SU-DHL-6 (cell line): ENCODE results near the gene LAMA3.

Experiments
- H2AFZ ChIP-seq: fragments of 200-600 bp; sonication (generic); 2 replicates; pipeline ENCODE4 v1.6.1; 2014; ENCODE audit warnings: low read depth, mild to moderate bottlenecking, moderate library complexity, mixed read lengths, antibody characterized with exemption, low read length; ENCODE audit not compliant: severe bottlenecking
- H3F3A ChIP-seq: fragments of 200-600 bp; shearing (Covaris generic); 2 replicates; pipeline ENCODE4 v1.6.0; 2016; ENCODE audit warnings: antibody characterized with exemption, mild to moderate bottlenecking; ENCODE audit not compliant: insufficient read depth
- H3K27ac ChIP-seq: fragments of 200-600 bp; sonication (generic); 2 replicates; pipeline ENCODE4 v1.5.1; 2016; ENCODE audit warnings: low read depth, mild to moderate bottlenecking, low read length, moderate library complexity, mixed read lengths
- H3K27me3 ChIP-seq: fragments of 200-600 bp; sonication (generic), shearing (Covaris generic); 2 replicates; pipeline ENCODE4 v1.6.0; 2014; ENCODE audit warnings: mild to moderate bottlenecking, low read length
- H3K36me3 ChIP-seq: fragments of 200-600 bp; sonication (generic); 2 replicates; pipeline ENCODE4 v1.6.1; 2014; ENCODE audit warnings: mild to moderate bottlenecking, low read length, mixed read lengths
- H3K4me2 ChIP-seq: fragments of 300-600, 200-600 bp; shearing (Covaris generic), sonication (generic); 2 replicates; pipeline ENCODE4 v1.6.0; 2014; ENCODE audit warnings: low read length, low read depth, mild to moderate bottlenecking; ENCODE audit not compliant: poor library complexity, severe bottlenecking
- H3K4me3 ChIP-seq: fragments of 200-600 bp; sonication (generic); 2 replicates; pipeline ENCODE4 v1.5.1; 2014; ENCODE audit warnings: antibody characterized with exemption, low read length, mild to moderate bottlenecking, mixed read lengths; ENCODE audit not compliant: insufficient read depth, poor library complexity, severe bottlenecking
- H3K79me2 ChIP-seq: fragments of 200-600 bp; sonication (generic); 2 replicates; pipeline ENCODE4 v1.6.1; 2014; ENCODE audit warnings: mild to moderate bottlenecking, low read length, moderate library complexity; ENCODE audit not compliant: insufficient read depth
- H3K9ac ChIP-seq: fragments of 200-600 bp; sonication (generic); 2 replicates; pipeline ENCODE4 v1.7.0; 2014; ENCODE audit warnings: mild to moderate bottlenecking, low read length
- H3K9me2 ChIP-seq: fragments of 200-600 bp; sonication (generic); replicated peaks from 2 replicates; pipeline ENCODE4 v1.6.1; 2014; ENCODE audit warnings: low read length; ENCODE audit not compliant: insufficient read depth
- H3K9me3 ChIP-seq: fragments of 200-600 bp; sonication (generic); 2 replicates; pipeline ENCODE4 v1.6.1; 2014; ENCODE audit warnings: low read length, mixed read lengths; ENCODE audit not compliant: insufficient read depth
- H4K20me1 ChIP-seq: fragments of 200-600 bp; sonication (generic); 2 replicates; pipeline ENCODE4 v1.6.1; 2014; ENCODE audit warnings: low read depth, mild to moderate bottlenecking, antibody characterized with exemption, low read length, moderate library complexity, mixed read lengths
- CTCF ChIP-seq: fragments of 200-600 bp; sonication (generic); IDR thresholded peaks from one replicate; pipeline ENCODE4 v1.5.1; 2017; ENCODE audit warnings: antibody characterized with exemption, mild to moderate bottlenecking, low read length, moderate library complexity; ENCODE audit not compliant: insufficient read depth, poor library complexity, severe bottlenecking
- EZH2phosphoT487 ChIP-seq: fragments of 200-600 bp; sonication (generic), shearing (Covaris generic); conservative IDR thresholded peaks from 2 replicates; pipeline ENCODE4 v1.6.1; 2018; ENCODE audit warnings: mild to moderate bottlenecking, antibody characterized with exemption, low read length, moderate library complexity, mixed read lengths

LAMA3 gene

GRCh38 chr18:23688528-23688927, 725 bp upstream of the LAMA3 start:
- H2AFZ ChIP-seq, result no peak overlapping the region
- TF ChIP-seq CTCF (no peak), EZH2phosphoT487 (no peak)
- H3K4me2 ChIP-seq, result no peak overlapping the region

GRCh38 chr18:23689616-23690504, 607 bp downstream of the LAMA3 start:
- Histone ChIP-seq H3K4me3 (no peak overlapping the region), H3K9ac (no peak overlapping the region), H3K79me2 (no peaks in the 10 kb centered on the region), H3K4me2 (no peak overlapping the region), H3K36me3 (no peaks in the 10 kb centered on the region), H3K9me3 (no peaks in the 10 kb centered on the region), H3F3A (no peaks in the 10 kb centered on the region), H3K9me2 (no peaks in the 10 kb centered on the region), H3K27ac (no peak overlapping the region), H3K27me3 (no peaks in the 10 kb centered on the region), H4K20me1 (no peaks in the 10 kb centered on the region), H2AFZ (no peak overlapping the region)
- no peak for TF ChIP-seq EZH2phosphoT487
- TF ChIP-seq CTCF, result no peak

More at GRCh38 chr18:23688528-23688927, 725 bp upstream of the LAMA3 start:
- H3K4me3 ChIP-seq, result no peak overlapping the region
- H3K27ac ChIP-seq, result no peak overlapping the region
- no peaks in the 10 kb centered on the region for H3K79me2 ChIP-seq
- no peaks in the 10 kb centered on the region for H3K9me3 ChIP-seq
- no peaks in the 10 kb centered on the region for H3K9me2 ChIP-seq
- H3K9ac ChIP-seq, result no peak overlapping the region
- no peaks in the 10 kb centered on the region for H3K36me3 ChIP-seq
- no peaks in the 10 kb centered on the region for H4K20me1 ChIP-seq
- H3F3A ChIP-seq, result no peaks in the 10 kb centered on the region
- H3K27me3 ChIP-seq, result no peaks in the 10 kb centered on the region

GRCh38 chr18:23690505-23691068, 1.3 kb downstream of the LAMA3 start:
- H3F3A ChIP-seq, result no peaks in the 10 kb centered on the region
- H3K79me2 ChIP-seq, result no peaks in the 10 kb centered on the region
- TF ChIP-seq EZH2phosphoT487 (no peak), CTCF (no peak)
- no peaks in the 10 kb centered on the region for H3K36me3 ChIP-seq
- H3K4me3 ChIP-seq, result no peak overlapping the region
- no peaks in the 10 kb centered on the region for H3K9me2 ChIP-seq
- H3K9me3 ChIP-seq, result no peaks in the 10 kb centered on the region
- H3K4me2 ChIP-seq, result no peak overlapping the region
- H2AFZ ChIP-seq, result no peak overlapping the region
- no peaks in the 10 kb centered on the region for H4K20me1 ChIP-seq
- no peak overlapping the region for H3K27ac ChIP-seq
- no peak overlapping the region for H3K9ac ChIP-seq
- no peaks in the 10 kb centered on the region for H3K27me3 ChIP-seq
